SK-N-SH (cell line): ENCODE measurements around the gene CPT1B.

ENCODE experiments used
- CHD2 ChIP-seq: fragments of 150-350 bp; IDR thresholded peaks from 2 replicates; pipeline ENCODE4 v1.6.1; 2018; ENCODE audit warnings: low read length; ENCODE audit not compliant: partially characterized antibody
- CTCF ChIP-seq: fragments of 200-600 bp; sonication (generic); IDR thresholded peaks from 2 replicates; pipeline ENCODE4 v1.6.1; 2017; ENCODE audit warnings: antibody characterized with exemption, mild to moderate bottlenecking, moderate library complexity
- ELF1 ChIP-seq: IDR thresholded peaks from 2 replicates; pipeline ENCODE4 v1.4.0; 2012
- EZH2phosphoT487 ChIP-seq: fragments of 200-600 bp; sonication (generic); IDR thresholded peaks from 2 replicates; pipeline ENCODE4 v1.6.1; 2017; ENCODE audit warnings: low read depth, mixed run types, mild to moderate bottlenecking, antibody characterized with exemption, moderate library complexity, borderline replicate concordance
- JUND ChIP-seq: IDR thresholded peaks from 2 replicates; pipeline ENCODE4 v1.4.0; 2012
- POLR2AphosphoS5 ChIP-seq: IDR thresholded peaks from 2 replicates; pipeline ENCODE4 v1.6.1; 2012; ENCODE audit warnings: low read depth, low read length
- RAD21 ChIP-seq: IDR thresholded peaks from 2 replicates; pipeline ENCODE4 v1.6.1; 2012; ENCODE audit warnings: mild to moderate bottlenecking, low read length
- SMC3 ChIP-seq: IDR thresholded peaks from 2 replicates; pipeline ENCODE4 v1.6.1; 2012; ENCODE audit warnings: low read depth, low read length, improper control_type of control experiment
- ZBTB33 ChIP-seq: IDR thresholded peaks from 2 replicates; pipeline ENCODE4 v1.4.0; 2012; ENCODE audit warnings: low read depth, borderline replicate concordance

GRCh38 chr22:50602338-50602700 lies 24.1 kb upstream of the CPT1B start:
- TF ChIP-seq CHD2: no peak
- TF ChIP-seq CTCF: no peak
- TF ChIP-seq RAD21: no peak
- TF ChIP-seq POLR2AphosphoS5: no peak
- TF ChIP-seq EZH2phosphoT487: no peak
- TF ChIP-seq ELF1: no peak
- TF ChIP-seq JUND: no peak
- TF ChIP-seq SMC3: no peak
- TF ChIP-seq ZBTB33: no peak
